Osteocyte (in vitro differentiated cells): ENCODE measurements around the gene RNF148. TPM values are rescaled to one million over a fixed set of nuclear protein-coding genes. Genes with fewer than 3 reads are reported as not detected.

ENCODE experiments used
- DNase-seq: peaks from one replicate; pipeline ENCODE4 v3.0.0; 2021; ENCODE audit warnings: mixed read lengths; ENCODE audit not compliant: unreplicated experiment; ENCODE audit errors: extremely low spot score
- H3K27ac Mint-ChIP-seq: one replicate; pipeline ENCODE4 v1.8.0; 2021; ENCODE audit warnings: mild to moderate bottlenecking, mixed read lengths; ENCODE audit not compliant: unreplicated experiment
- H3K27me3 Mint-ChIP-seq: one replicate; pipeline ENCODE4 v1.8.0; 2021; ENCODE audit warnings: mixed read lengths; ENCODE audit not compliant: unreplicated experiment
- H3K36me3 Mint-ChIP-seq: one replicate; pipeline ENCODE4 v1.8.0; 2021; ENCODE audit warnings: mixed read lengths; ENCODE audit not compliant: unreplicated experiment
- H3K4me1 Mint-ChIP-seq: one replicate; pipeline ENCODE4 v1.8.0; 2021; ENCODE audit warnings: mixed read lengths; ENCODE audit not compliant: unreplicated experiment
- H3K4me3 Mint-ChIP-seq: one replicate; pipeline ENCODE4 v1.8.0; 2021; ENCODE audit warnings: mild to moderate bottlenecking, moderate library complexity, mixed read lengths; ENCODE audit not compliant: unreplicated experiment
- H3K9me3 Mint-ChIP-seq: one replicate; pipeline ENCODE4 v1.8.0; 2021; ENCODE audit warnings: mixed read lengths; ENCODE audit not compliant: unreplicated experiment
- CTCF ChIP-seq: fragments of 200-600 bp; sonication (generic); IDR thresholded peaks from 2 replicates; pipeline ENCODE4 v1.5.0; 2021; ENCODE audit warnings: antibody characterized with exemption, mild to moderate bottlenecking, moderate library complexity
- total RNA-seq: library from RNA; stranded (reverse); gene quantifications from 2 replicates; pipeline ENCODE4 v1.2.1, GENCODE V29; 2021

The RNF148 gene
- total RNA-seq, 1 donor from 2014 or later: not detected

DNA sequence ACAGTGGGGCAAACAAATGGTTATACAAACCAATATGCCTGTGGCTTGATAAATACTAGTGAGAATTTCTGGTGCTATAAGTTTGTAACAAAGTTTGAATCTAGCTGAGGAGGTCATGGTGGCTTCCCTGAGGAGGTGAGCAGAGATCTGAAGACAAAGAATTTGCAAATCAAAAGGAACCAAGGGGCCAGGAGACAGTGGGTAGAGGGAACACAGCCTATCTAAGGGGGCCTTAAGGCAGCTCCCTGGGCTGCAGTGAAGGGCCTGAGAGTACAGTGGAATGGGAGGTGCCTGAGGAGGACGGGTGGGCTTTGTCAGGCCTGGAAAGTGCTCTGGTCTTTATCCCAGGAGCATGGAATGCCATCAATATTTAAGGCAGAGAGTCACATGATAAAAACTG, 25.6 kb downstream of the RNF148 start:
- H3K4me3 Mint-ChIP-seq: no peak overlapping the region
- no peak for DNase-seq
- no peaks in the 10 kb centered on the region for H3K27me3 Mint-ChIP-seq
- H3K4me1 Mint-ChIP-seq: no peaks in the 10 kb centered on the region
- H3K36me3 Mint-ChIP-seq: no peaks in the 10 kb centered on the region
- peaks cover 9% of the 10 kb centered on the region for H3K9me3 Mint-ChIP-seq
- no peak overlapping the region for H3K27ac Mint-ChIP-seq
- no peak for TF ChIP-seq CTCF

GRCh38 chr7:122676466-122676865, 26.3 kb downstream of the RNF148 start:
- H3K4me1 Mint-ChIP-seq: no peaks in the 10 kb centered on the region
- no peak for TF ChIP-seq CTCF
- peaks cover 12% of the 10 kb centered on the region for H3K9me3 Mint-ChIP-seq
- H3K36me3 Mint-ChIP-seq: no peaks in the 10 kb centered on the region
- H3K27me3 Mint-ChIP-seq: no peaks in the 10 kb centered on the region
- no peak for DNase-seq
- no peak overlapping the region for H3K27ac Mint-ChIP-seq
- no peak overlapping the region for H3K4me3 Mint-ChIP-seq

GRCh38 chr7:122675621-122676020, 27.1 kb downstream of the RNF148 start:
- H3K27ac Mint-ChIP-seq: no peak overlapping the region
- TF ChIP-seq CTCF: no peak
- no peak overlapping the region for H3K4me3 Mint-ChIP-seq
- no peaks in the 10 kb centered on the region for H3K27me3 Mint-ChIP-seq
- no peaks in the 10 kb centered on the region for H3K4me1 Mint-ChIP-seq
- no peaks in the 10 kb centered on the region for H3K36me3 Mint-ChIP-seq
- H3K9me3 Mint-ChIP-seq: peaks cover 18% of the 10 kb centered on the region
- DNase-seq: no peak

DNA sequence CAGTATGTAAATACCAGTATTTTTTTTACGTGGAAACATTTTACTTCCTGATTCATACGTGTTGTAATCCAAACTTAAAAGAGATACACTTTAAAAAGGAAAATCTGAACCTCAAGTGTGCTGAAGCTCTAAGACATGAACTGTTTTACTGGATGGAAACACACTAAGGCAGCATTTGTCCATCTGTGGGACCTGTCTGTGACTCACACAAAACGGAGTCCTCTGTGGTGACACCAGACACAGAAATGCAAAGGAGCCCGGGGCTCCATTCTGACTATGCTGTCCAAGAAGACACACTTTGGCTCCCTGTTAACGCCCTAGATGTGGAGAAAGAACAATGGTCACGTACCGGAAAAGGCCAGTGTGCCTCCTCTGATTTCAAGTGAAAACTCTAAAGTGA, 27.7 kb downstream of the RNF148 start:
- Mint-ChIP-seq H3K4me3 (no peak overlapping the region), H3K4me1 (no peaks in the 10 kb centered on the region), H3K27ac (no peak overlapping the region), H3K9me3 (peaks cover 20% of the 10 kb centered on the region), H3K36me3 (no peaks in the 10 kb centered on the region), H3K27me3 (no peaks in the 10 kb centered on the region)
- TF ChIP-seq CTCF: no peak
- no peak for DNase-seq

- H3K36me3 Mint-ChIP-seq: no peaks in the 10 kb centered on the region
- DNase-seq: no peak
- H3K27me3 Mint-ChIP-seq: no peaks in the 10 kb centered on the region
- H3K9me3 Mint-ChIP-seq: peaks cover 24% of the 10 kb centered on the region
- H3K27ac Mint-ChIP-seq: no peak overlapping the region
- H3K4me3 Mint-ChIP-seq: no peak overlapping the region
- no peak for TF ChIP-seq CTCF
- no peaks in the 10 kb centered on the region for H3K4me1 Mint-ChIP-seq
Measured at GRCh38 chr7:122674502-122674901, 28.2 kb downstream of the RNF148 start.
